K562 (cell line): ENCODE results near the gene MPPED1. TPM values are rescaled to one million over a fixed set of nuclear protein-coding genes. Genes with fewer than 3 reads are reported as not detected.

Source experiments
- SIN3B ChIP-seq: fragments of 450-650 bp; IDR thresholded peaks from 2 replicates; pipeline ENCODE4 v1.6.1; 2017; ENCODE audit warnings: low read depth, mild to moderate bottlenecking, moderate library complexity
- SMARCA4 ChIP-seq: fragments of 450-650 bp; IDR thresholded peaks from 2 replicates; pipeline ENCODE4 v1.6.1; 2016
- STAT5B ChIP-seq: fragments of 250-450 bp; sonication (Bioruptor Pico); IDR thresholded peaks from 2 replicates; pipeline ENCODE4 v1.8.0; 2021; ENCODE audit warnings: mild to moderate bottlenecking, inconsistent platforms
- ZNF695 ChIP-seq: fragments of 450-650 bp; formaldehyde crosslinking; IDR thresholded peaks from 2 replicates; pipeline ENCODE4 v1.4.0; 2020; ENCODE audit warnings: mild to moderate bottlenecking, moderate library complexity
- polyA plus RNA-seq, 8 experiments: library from polyadenylated mRNA; depleted of rRNA in 4 of 8; stranded (reverse) in 5 of 8; unstranded in 3 of 8; fragments of >200 nt; fragmentation: Nextera tagmentation in 2 of 8; fragmentation: Illumina TruSeq in 1 of 8; extraction: Ambion mirVana in 2 of 8; extraction: Trizol in 1 of 8; gene quantifications; 2 replicates each; pipeline versions ENCODE4 v1.2.1 to v1.2.3, GENCODE V29; 2011 to 2014; ENCODE audit warnings: inconsistent platforms in 1 of 8, missing spikeins in 1 of 8
- total RNA-seq, 7 experiments: library from RNA; depleted of rRNA in 6 of 7; stranded (reverse); fragments of >200 nt in 6 of 7; fragmentation: Illumina TruSeq in 2 of 7; extraction: Trizol in 2 of 7; gene quantifications; 2 replicates each; pipeline versions ENCODE4 v1.2.1 to v1.2.3, GENCODE V29; 2011 to 2021; ENCODE audit warnings: low replicate concordance in 1 of 7
- TF ChIP-seq, protein P1 (sequence below): sonication (generic); formaldehyde crosslinking; IDR thresholded peaks from 2 replicates; pipeline ENCODE4 v1.8.0; 2022; ENCODE audit warnings: mild to moderate bottlenecking, missing genetic modification reagents, borderline replicate concordance
- TF ChIP-seq, protein P2 (sequence below): fragments of 450-650 bp; formaldehyde crosslinking; IDR thresholded peaks from 2 replicates; pipeline ENCODE4 v1.4.0; 2020; ENCODE audit warnings: mild to moderate bottlenecking, moderate library complexity
- TF ChIP-seq, protein P3 (sequence below): fragments of 450-650 bp; conservative IDR thresholded peaks from 2 replicates; pipeline ENCODE4 v1.6.1; 2016; ENCODE audit warnings: missing genetic modification characterization, low read depth, mild to moderate bottlenecking, missing compliant biosample characterization, moderate library complexity

Gene MPPED1
- total and polyA plus RNA-seq, 9 of the 15 experiments (the other 6 are each of a cell fraction or from before 2014, with no cell fraction given): not detected

- TF ChIP-seq, protein P1, sequence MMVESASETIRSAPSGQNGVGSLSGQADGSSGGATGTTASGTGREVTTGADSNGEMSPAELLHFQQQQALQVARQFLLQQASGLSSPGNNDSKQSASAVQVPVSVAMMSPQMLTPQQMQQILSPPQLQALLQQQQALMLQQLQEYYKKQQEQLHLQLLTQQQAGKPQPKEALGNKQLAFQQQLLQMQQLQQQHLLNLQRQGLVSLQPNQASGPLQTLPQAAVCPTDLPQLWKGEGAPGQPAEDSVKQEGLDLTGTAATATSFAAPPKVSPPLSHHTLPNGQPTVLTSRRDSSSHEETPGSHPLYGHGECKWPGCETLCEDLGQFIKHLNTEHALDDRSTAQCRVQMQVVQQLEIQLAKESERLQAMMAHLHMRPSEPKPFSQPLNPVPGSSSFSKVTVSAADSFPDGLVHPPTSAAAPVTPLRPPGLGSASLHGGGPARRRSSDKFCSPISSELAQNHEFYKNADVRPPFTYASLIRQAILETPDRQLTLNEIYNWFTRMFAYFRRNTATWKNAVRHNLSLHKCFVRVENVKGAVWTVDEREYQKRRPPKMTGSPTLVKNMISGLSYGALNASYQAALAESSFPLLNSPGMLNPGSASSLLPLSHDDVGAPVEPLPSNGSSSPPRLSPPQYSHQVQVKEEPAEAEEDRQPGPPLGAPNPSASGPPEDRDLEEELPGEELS (CRISPR knock-in tag): no peak
- TF ChIP-seq SMARCA4 (no peak), STAT5B (CRISPR knock-in tag) (no peak), SIN3B (no peak), ZNF695 (CRISPR knock-in tag) (no peak)
- TF ChIP-seq, protein P2, sequence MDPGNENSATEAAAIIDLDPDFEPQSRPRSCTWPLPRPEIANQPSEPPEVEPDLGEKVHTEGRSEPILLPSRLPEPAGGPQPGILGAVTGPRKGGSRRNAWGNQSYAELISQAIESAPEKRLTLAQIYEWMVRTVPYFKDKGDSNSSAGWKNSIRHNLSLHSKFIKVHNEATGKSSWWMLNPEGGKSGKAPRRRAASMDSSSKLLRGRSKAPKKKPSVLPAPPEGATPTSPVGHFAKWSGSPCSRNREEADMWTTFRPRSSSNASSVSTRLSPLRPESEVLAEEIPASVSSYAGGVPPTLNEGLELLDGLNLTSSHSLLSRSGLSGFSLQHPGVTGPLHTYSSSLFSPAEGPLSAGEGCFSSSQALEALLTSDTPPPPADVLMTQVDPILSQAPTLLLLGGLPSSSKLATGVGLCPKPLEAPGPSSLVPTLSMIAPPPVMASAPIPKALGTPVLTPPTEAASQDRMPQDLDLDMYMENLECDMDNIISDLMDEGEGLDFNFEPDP: no peak
- TF ChIP-seq, protein P3, sequence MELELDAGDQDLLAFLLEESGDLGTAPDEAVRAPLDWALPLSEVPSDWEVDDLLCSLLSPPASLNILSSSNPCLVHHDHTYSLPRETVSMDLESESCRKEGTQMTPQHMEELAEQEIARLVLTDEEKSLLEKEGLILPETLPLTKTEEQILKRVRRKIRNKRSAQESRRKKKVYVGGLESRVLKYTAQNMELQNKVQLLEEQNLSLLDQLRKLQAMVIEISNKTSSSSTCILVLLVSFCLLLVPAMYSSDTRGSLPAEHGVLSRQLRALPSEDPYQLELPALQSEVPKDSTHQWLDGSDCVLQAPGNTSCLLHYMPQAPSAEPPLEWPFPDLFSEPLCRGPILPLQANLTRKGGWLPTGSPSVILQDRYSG (tag): no peak
These were observed 117.0 kb downstream of the MPPED1 start (continued) for GRCh38 chr22:43528601-43529360.
